ENCODE results near the gene PEX5L.

PEX5L gene

DNA sequence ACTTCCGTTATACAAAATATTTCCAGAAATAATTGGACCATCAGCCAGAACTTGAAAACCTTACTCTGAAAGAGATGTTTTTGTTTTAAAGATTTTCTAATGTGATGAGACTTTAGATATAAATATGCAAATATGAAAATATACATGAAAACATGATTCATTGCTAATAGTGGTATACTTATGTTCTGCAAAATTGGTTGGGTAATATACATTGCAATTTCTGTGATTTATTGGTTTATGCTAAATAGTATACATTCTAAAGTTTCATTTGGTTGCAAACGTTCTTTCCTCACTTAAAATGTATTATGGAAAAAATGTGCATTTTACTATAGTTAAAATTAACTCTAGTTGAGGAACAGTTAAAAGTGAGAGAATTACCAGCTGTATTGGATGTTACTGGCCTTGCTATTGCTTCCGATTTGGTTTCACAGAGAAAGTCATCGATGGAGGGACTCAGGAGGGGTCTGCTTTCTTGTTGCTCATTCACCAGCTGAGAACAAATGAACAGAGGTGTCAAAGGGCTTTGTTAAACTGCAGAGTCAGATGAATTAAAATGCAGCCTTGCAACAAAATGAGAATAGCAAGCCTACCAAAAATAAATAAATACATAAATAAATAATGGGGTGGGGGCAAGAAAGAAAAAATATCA lies 149.3 kb downstream of the PEX5L start:
- DNase-seq = no peak

- DNase-seq = no peak
Observed at GRCh38 chr3:179885950-179886349, 150.8 kb downstream of the PEX5L start.

DNA sequence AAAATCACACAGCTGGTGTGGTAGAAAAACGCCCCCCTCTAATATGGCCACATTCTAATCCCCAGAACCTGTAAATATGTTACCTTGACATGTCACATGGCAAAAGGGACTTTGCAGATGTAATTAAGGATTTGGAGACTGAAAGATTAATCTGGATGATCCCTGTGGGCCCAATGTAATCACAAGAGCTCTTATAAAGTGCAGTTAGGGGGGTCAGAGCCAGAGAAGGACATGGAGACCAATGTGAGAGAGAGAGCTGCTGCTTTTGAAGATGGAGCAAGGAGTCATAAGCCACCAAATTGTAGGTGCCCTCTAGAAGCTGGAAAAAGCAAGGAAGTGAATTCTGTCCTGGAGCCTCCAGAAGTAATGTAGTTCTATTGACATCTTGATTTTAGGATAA lies 152.6 kb downstream of the PEX5L start:
- DNase-seq = no peak

DNA sequence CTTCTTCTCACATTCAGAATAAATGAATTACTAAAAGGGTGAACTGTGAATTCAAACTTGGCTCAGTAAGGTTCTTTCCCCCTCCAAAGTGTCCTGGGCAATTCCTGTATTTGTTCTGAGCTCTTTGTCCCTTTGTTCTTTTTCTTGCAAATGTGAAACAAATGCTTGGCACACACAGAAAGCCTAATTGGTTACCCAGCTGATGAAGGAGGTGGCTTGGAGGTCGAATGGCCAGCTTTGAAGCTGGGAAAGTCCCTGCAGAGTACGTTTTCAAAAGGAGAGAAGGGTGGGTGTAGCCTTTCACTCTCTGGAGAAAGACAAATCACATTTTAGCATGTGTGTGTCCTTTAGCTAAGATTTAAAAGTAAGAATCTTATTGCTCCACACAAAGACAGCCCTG lies 154.4 kb downstream of the PEX5L start:
- no peak for DNase-seq

GRCh38 chr3:179881791-179882190 lies 154.9 kb downstream of the PEX5L start:
- no peak for DNase-seq

DNA sequence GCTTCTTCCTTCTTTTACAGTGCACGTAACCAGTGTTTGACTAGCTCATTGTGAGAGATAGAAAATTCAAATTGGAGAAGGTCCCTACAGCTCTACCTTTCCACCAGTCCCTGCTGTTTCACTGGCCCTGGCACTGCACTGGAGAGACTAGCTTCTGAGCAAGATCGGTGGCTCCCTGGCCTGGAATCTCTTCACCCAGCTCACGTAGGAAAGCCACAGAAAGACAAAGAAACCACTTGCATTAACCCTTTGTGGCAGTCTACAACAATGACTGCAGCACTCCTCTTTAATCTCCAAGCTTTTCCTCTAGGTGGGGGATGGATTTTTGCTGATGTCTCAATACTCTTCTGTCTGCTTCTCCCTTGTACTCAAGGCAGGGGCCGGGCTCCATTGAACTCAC lies 155.9 kb downstream of the PEX5L start:
- DNase-seq = no peak

GRCh38 chr3:179876440-179876839 lies 160.3 kb downstream of the PEX5L start:
- DNase-seq = no peak

DNA sequence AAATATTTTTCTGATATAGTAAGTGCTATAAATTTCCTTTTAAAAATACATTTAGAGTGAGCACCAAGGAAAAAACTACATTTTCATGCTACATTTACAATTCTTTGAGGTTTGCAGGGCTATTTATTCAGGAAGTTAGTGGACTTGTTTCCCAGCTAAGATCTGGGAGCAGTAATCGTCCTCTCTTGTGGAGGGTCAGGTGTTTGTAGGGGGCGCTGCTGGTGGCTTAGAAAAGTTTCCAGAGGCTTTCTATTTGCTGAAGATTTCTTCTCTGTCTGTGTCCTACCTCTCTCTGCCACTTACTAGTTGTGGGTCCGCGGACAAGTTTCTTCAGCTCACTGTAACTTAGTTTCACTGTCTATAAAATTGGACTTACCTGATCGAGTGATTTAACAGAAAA lies 163.9 kb downstream of the PEX5L start:
- no peak for DNase-seq

GRCh38 chr3:179871782-179872181 lies 165.0 kb downstream of the PEX5L start:
- no peak for DNase-seq

DNA sequence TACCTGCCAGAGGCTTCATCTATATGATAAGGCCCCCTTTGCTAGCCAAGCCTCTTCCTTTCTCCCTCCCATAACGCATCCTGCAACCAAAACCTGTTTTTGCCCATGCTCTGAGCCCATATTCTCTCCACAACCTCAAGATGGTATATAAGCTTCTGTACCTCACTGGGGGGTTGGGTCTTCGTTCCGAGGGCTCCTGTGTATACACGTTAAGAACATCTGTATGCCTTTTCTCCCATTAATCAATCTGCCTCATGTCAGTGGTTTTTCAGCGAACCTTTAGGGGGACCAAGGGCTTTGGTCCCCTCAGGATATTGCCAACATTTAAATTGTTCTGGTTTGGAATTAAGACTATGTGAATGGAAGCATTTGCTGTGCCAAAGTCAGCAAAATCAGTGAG lies 168.0 kb downstream of the PEX5L start:
- no peak for DNase-seq

DNA sequence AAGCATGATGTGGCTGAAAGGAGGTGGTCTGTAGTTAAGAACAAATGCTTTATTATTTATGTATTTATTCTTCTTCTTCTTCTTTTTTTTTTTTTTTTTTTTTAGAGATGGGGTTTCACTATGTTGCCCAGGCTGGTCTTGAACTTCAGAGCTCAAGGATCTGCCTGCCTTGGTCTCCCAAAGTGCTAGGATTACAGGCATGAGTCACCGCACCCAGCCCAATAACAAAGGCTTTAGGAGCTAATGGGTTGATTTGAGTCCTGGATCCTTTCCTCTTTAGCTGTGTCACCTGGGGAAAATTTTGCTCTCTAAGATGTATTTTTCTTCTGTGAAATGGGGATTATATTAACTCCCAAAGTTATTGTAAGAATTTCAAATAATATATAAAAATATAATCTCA lies 168.8 kb downstream of the PEX5L start:
- no peak for DNase-seq

- DNase-seq = no peak
Observed at GRCh38 chr3:179865861-179866505, 170.8 kb downstream of the PEX5L start.

DNA sequence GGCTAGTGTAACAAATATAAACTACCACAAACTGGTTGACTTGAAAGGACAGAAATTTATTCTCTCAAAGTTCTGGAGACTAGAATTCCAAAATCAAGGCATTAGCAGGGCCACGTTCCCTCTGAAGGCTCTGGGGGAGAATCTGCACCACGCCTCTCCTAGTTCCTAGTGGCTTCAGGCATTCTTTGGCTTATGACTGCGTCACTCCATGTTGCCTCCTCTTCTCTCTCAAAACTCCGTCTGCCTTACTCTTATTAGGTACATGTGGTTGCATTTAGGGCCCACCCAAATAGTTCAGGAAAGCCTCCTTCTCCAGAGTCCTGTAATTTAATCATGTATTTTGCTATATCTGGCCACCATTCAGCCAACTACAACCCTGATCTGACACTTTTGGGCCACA lies 174.8 kb downstream of the PEX5L start:
- DNase-seq = no peak

- DNase-seq = no peak
Observed at GRCh38 chr3:179861292-179861691, 175.4 kb downstream of the PEX5L start.

GRCh38 chr3:179860275-179861107 lies 176.2 kb downstream of the PEX5L start:
- DNase-seq = no peak

DNA sequence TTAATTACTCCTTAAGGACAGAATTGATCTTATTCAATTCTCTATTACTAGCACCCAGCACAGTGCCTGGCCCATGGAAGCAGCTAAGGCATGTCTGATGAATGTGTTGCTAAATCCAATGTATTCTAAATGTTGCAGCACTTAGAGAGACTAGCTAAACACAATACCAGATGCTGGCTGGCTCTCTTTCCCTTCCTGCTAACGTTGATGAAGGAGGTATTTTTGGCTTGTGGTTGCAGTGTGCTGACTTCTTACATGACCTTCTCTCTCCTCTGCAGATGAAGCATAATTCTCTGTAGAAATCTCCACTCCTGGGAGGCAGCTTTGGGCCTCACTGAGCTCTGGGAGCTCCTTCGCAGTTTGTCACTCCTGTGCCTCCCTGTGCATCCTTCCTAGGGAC lies 183.6 kb downstream of the PEX5L start:
- DNase-seq = no peak

DNA sequence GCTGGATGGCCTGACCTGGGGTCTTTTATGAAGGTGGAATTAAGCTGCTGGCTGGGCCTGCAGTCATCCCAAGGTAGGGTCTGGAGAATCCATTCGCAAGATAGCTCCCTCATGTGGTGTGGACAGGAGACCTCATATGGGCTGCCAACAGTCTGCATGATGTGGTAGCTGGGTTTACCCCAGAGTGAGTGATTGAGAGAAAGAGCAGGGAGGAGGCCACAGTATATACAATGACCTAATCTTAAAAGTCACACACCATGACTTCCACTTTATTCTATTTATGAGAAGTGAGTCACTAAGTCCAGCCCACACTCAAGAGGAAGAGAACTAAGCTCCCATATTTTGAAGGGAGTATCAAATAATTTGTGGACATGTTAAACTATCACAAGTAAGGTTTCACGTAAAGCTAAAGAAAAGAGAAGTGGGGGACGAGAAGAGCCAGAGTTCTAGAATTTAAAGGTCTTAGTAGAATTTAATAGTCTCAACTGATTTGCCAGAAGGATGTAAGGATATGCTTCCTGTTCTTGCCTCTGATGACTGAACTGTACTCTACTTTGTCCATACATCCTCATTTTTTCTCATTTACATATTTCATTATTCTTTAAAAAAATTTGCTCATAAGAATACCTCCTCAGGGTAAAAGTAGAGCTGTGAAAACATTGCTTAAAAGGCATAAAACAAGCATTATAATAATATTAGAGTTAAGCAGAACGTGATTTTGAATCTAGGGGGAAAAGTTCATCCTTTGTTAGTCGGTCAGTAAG lies 184.4 kb downstream of the PEX5L start:
- DNase-seq = no peak

GRCh38 chr3:179848711-179849110 lies 188.0 kb downstream of the PEX5L start:
- DNase-seq = no peak

DNA sequence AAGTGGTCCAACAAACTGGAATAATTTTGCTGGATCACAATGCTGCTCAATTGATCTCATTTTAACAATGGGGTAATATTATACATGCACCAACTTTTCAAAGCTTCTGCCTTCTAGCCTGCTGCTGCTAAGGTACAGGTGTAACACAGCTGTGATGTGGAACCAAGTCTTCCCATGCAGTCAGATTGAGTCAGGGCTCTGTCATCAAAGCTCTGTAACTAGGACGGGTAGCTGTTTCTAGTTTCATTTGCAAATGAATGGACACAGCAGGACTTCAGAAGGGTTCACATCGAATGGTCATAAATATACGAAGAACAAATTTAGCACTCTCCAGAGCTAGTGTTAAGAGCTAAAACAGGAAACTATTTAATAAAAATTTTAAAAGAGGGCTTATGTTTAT lies 194.7 kb downstream of the PEX5L start:
- no peak for DNase-seq

DNA sequence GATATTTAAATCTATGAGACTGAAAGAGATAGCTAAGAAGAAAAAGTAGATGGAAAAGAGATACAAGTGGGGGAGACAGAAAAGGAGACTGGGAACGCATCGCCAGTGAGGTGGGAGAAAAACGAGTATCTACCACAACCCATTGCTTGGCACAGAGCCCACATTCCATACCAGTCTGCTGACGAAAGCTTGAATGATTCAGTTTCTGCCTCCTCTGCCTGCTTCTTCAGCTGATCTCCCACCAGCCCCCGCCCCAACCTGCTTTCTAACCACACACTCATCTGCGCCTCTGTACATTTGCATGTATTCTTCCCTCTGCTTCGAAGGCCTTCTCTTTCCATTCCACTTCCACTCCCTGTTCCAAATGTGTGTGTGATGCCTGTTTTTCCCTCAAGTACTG lies 195.8 kb downstream of the PEX5L start:
- no peak for DNase-seq

- DNase-seq = no peak
Observed at GRCh38 chr3:179837374-179837773, 199.4 kb downstream of the PEX5L start.

DNA sequence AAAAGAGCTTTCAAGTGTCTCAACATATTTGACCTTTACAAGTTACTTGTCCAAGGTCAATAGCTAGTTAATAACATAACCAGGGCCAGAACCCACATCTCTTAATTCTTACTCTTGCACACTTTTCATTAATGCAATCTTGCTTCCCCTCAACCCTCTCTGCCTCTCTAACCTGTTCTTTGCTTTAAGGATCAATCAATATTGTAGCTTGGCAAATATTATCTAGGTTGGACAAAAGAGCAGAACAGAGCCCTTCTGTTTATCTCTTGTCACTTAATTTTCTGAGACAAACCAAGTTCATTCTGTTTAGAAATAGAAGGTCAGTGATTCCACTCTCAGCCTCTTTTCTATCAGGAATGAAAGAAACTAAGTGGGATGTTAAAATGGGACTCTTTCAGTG lies 203.4 kb downstream of the PEX5L start:
- DNase-seq = no peak

GRCh38 chr3:179832333-179832854 lies 204.3 kb downstream of the PEX5L start:
- no peak for DNase-seq
